ENCODE measurements around the gene POLR1G. TPM values are rescaled to one million over a fixed set of nuclear protein-coding genes. Genes with fewer than 3 reads are reported as not detected.
"Not testable (repeated sequence)": the region's sequence is repeated elsewhere in the genome, so short reads cannot be mapped to it uniquely, and the experiment has no call there.

The POLR1G gene
- total RNA-seq, 1 donor from 2014 or later, result 4.4 TPM

DNA sequence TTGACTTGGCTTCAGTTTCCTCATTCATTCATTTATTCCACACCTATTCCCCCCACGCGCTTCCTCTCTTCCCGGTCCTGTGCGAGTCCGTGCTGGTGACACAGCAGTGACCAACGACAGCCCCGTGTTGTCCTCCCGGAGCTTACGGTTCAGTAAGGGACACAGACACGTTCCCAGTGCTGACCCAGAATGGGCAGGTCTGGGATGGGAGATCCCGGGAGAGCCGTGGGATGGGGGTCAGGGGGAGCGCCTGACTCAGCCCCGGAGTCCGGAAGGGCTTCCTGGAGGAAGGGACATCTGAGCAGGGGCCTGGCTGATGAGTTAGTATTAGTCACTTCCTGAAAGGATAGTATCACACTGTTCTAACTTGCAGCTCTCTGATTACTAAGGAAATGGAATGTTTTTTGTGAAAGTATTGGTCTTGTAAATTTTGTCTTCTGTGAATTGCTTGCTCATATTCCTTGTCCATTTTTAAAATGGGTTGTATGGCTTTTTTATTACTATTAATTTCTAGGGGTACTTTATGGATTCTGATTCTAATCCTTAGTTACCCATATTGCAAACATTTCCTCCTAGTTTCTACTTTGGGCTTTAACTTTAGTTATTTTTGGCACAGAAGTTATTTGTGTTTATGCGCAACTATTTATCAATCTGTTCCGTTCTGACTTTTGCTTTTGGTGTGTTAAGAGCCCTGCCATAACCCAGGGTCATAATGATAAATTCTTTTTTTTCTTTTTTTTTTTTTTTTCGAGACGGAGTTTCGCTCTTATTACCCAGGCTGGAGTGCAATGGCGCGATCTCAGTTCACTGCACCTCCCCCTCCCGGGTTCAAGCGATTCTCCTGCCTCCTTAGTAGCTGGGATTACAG lies 18.0 kb downstream of the POLR1G start:
- H3K9me3 Mint-ChIP-seq (ENCODE audit: unreplicated experiment), result no peaks in the 10 kb centered on the region
- no peak for TF ChIP-seq CTCF (IDR thresholded peaks at IDR 0.05; ENCODE audit: unreplicated experiment)
- peaks cover 6% of the 10 kb centered on the region for H3K36me3 Mint-ChIP-seq (ENCODE audit: low read depth, unreplicated experiment)
- H3K4me3 Mint-ChIP-seq (ENCODE audit: unreplicated experiment), result peak overlapping the region; percentile 94
- H3K4me1 Mint-ChIP-seq (ENCODE audit: unreplicated experiment), result peaks cover 18% of the 10 kb centered on the region
- H3K27ac Mint-ChIP-seq (ENCODE audit: unreplicated experiment), result peak overlapping the region; percentile 89
- H3K27me3 Mint-ChIP-seq (ENCODE audit: unreplicated experiment), result peaks cover 10% of the 10 kb centered on the region
- DNase-seq (ENCODE audit: low spot score), result peak; percentile 53

GRCh38 chr19:45428384-45429231 lies 22.2 kb downstream of the POLR1G start:
- Mint-ChIP-seq H3K4me1 (ENCODE audit: unreplicated experiment) (peaks cover 7% of the 10 kb centered on the region), H3K9me3 (ENCODE audit: unreplicated experiment) (no peaks in the 10 kb centered on the region), H3K27ac (ENCODE audit: unreplicated experiment) (no peak overlapping the region), H3K36me3 (ENCODE audit: low read depth, unreplicated experiment) (no peaks in the 10 kb centered on the region), H3K27me3 (ENCODE audit: unreplicated experiment) (peaks cover 2% of the 10 kb centered on the region), H3K4me3 (ENCODE audit: unreplicated experiment) (peak overlapping the region; percentile 70)
- DNase-seq (ENCODE audit: low spot score), result peak; percentile 62
- peak; percentile 39 for TF ChIP-seq CTCF (IDR thresholded peaks at IDR 0.05; ENCODE audit: unreplicated experiment)

GRCh38 chr19:45429896-45430295 lies 23.5 kb downstream of the POLR1G start:
- not testable (repeated sequence) for H3K9me3 Mint-ChIP-seq (ENCODE audit: unreplicated experiment); H3K4me3 Mint-ChIP-seq (ENCODE audit: unreplicated experiment); H3K4me1 Mint-ChIP-seq (ENCODE audit: unreplicated experiment); DNase-seq (ENCODE audit: low spot score); H3K27me3 Mint-ChIP-seq (ENCODE audit: unreplicated experiment); H3K36me3 Mint-ChIP-seq (ENCODE audit: low read depth, unreplicated experiment); H3K27ac Mint-ChIP-seq (ENCODE audit: unreplicated experiment)

DNA sequence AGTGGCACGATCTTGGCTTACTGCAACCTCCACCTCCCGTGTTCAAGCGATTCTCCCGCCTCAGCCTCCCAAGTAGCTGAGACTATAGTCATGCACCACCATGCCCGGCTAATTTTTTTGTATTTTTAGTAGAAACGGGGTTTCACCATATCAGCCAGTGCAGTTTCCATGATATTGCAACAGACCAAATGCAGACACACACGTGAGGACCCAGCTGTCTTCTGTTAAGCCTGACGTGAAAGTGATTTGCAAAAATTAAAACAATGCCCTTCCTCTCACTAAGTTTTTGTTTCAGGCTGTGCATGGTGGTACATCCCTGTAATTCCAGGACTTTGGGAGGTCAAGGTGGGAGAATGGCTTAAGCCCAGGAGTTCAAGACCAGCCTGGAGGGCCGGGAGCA lies 24.6 kb downstream of the POLR1G start:
- H3K36me3 Mint-ChIP-seq (ENCODE audit: low read depth, unreplicated experiment); H3K4me3 Mint-ChIP-seq (ENCODE audit: unreplicated experiment); H3K9me3 Mint-ChIP-seq (ENCODE audit: unreplicated experiment); DNase-seq (ENCODE audit: low spot score); H3K27me3 Mint-ChIP-seq (ENCODE audit: unreplicated experiment); H3K4me1 Mint-ChIP-seq (ENCODE audit: unreplicated experiment); H3K27ac Mint-ChIP-seq (ENCODE audit: unreplicated experiment): not testable (repeated sequence)

- H3K27me3 Mint-ChIP-seq (ENCODE audit: unreplicated experiment); H3K4me1 Mint-ChIP-seq (ENCODE audit: unreplicated experiment); H3K4me3 Mint-ChIP-seq (ENCODE audit: unreplicated experiment); H3K9me3 Mint-ChIP-seq (ENCODE audit: unreplicated experiment); DNase-seq (ENCODE audit: low spot score); H3K27ac Mint-ChIP-seq (ENCODE audit: unreplicated experiment); H3K36me3 Mint-ChIP-seq (ENCODE audit: low read depth, unreplicated experiment): not testable (repeated sequence)
Measured at GRCh38 chr19:45432543-45432942, 26.1 kb downstream of the POLR1G start.

GRCh38 chr19:45437328-45437727 lies 30.9 kb downstream of the POLR1G start:
- no peak for TF ChIP-seq CTCF (IDR thresholded peaks at IDR 0.05; ENCODE audit: unreplicated experiment)
- peaks cover 10% of the 10 kb centered on the region for H3K27me3 Mint-ChIP-seq (ENCODE audit: unreplicated experiment)
- no peaks in the 10 kb centered on the region for H3K36me3 Mint-ChIP-seq (ENCODE audit: low read depth, unreplicated experiment)
- H3K4me1 Mint-ChIP-seq (ENCODE audit: unreplicated experiment), result peaks cover 15% of the 10 kb centered on the region
- no peak overlapping the region for H3K27ac Mint-ChIP-seq (ENCODE audit: unreplicated experiment)
- H3K4me3 Mint-ChIP-seq (ENCODE audit: unreplicated experiment), result no peak overlapping the region
- DNase-seq (ENCODE audit: low spot score), result no peak
- no peaks in the 10 kb centered on the region for H3K9me3 Mint-ChIP-seq (ENCODE audit: unreplicated experiment)

Measured in endothelial cell (in vitro differentiated cells).